Airway epithelial cell (primary cell): Measurements from ENCODE around the gene ISY1. TPM values are rescaled to one million over a fixed set of nuclear protein-coding genes. Genes with fewer than 3 reads are reported as not detected.

Experiments
- total RNA-seq: library from RNA; depleted of rRNA; stranded (reverse); fragments of >200 nt; gene quantifications from 2 replicates; pipeline ENCODE4 v1.2.3, GENCODE V29; 2015

Gene ISY1
- total RNA-seq: 18.0 and 20.2 TPM in 2 replicates

GRCh38 chr3:129160891-129161859 is at the start of gene ISY1:
Gene ISY1 (minus strand): TSS chr3:129161063. CDS start chr3:129160975, 88 bp downstream.

GRCh38 chr3:129183569-129184395 is 22.9 kb upstream of the ISY1 start, which contains the start of gene CNBP:
Gene CNBP (minus strand): TSS chr3:129183896. CDS start chr3:129171757, 12,139 bp downstream.

GRCh38 chr3:129121792-129122411 is 39.0 kb downstream of the ISY1 start, which contains the start of gene RAB43:
Gene RAB43 (minus strand): TSS chr3:129121804. CDS start chr3:129121489, 315 bp downstream.

Other genes starting within 250 kb of the ISY1 start
- gene CFAP92, start 167.0 kb downstream of the ISY1 start, total RNA-seq: 0.19 and 0.63 TPM in 2 replicates
- not detected in 2 replicates for gene EFCC1, start 159.8 kb downstream of the ISY1 start, total RNA-seq
- gene GP9, start 100.3 kb downstream of the ISY1 start, total RNA-seq: not detected in 2 replicates
- gene RAB43, start 39.3 kb downstream of the ISY1 start, total RNA-seq: 10.5 and 15.4 TPM in 2 replicates
- gene CNBP, start 22.8 kb upstream of the ISY1 start, total RNA-seq: 313 and 341 TPM in 2 replicates
- gene COPG1, start 88.5 kb upstream of the ISY1 start, total RNA-seq: 117 and 128 TPM in 2 replicates
- gene HMCES, start 117.8 kb upstream of the ISY1 start, total RNA-seq: 46.8 and 48.3 TPM in 2 replicates